Loucy (cell line): Measurements from ENCODE around the gene SGK1.

Experiments used
- EZH2phosphoT487 ChIP-seq: fragments of 200-600 bp; IDR thresholded peaks from 2 replicates; pipeline ENCODE4 v1.6.1; 2018; ENCODE audit warnings: antibody characterized with exemption, mild to moderate bottlenecking, moderate library complexity, borderline replicate concordance
- TF ChIP-seq, protein P1 (sequence below): fragments of 200-600 bp; sonication (generic); conservative IDR thresholded peaks from 2 replicates; pipeline ENCODE4 v1.5.1; 2014; ENCODE audit warnings: mild to moderate bottlenecking, antibody characterized with exemption, low read length

DNA sequence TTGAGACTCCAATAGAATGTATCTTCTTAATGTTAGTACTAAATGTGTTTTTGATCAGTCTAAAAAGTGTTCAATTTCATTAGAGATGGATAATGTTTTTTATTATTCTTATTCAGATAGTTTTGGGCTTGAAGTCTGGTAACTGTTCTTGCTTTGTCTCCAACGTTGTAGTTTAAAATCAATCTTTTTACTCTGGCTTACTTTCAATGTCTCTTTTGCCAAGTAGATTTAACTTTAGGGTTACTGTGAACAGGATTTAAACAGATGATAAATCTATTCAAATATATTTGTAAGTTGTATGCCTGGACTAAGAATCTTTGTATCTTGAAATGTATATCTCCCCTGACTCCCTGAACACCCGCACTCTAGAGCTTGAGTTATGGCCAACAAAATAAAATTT lies 51.1 kb downstream of the SGK1 start:
- TF ChIP-seq, protein P1, sequence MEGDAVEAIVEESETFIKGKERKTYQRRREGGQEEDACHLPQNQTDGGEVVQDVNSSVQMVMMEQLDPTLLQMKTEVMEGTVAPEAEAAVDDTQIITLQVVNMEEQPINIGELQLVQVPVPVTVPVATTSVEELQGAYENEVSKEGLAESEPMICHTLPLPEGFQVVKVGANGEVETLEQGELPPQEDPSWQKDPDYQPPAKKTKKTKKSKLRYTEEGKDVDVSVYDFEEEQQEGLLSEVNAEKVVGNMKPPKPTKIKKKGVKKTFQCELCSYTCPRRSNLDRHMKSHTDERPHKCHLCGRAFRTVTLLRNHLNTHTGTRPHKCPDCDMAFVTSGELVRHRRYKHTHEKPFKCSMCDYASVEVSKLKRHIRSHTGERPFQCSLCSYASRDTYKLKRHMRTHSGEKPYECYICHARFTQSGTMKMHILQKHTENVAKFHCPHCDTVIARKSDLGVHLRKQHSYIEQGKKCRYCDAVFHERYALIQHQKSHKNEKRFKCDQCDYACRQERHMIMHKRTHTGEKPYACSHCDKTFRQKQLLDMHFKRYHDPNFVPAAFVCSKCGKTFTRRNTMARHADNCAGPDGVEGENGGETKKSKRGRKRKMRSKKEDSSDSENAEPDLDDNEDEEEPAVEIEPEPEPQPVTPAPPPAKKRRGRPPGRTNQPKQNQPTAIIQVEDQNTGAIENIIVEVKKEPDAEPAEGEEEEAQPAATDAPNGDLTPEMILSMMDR = no peak
- TF ChIP-seq EZH2phosphoT487 = no peak
